ENCODE results near the gene ADD1. TPM values are rescaled to one million over a fixed set of nuclear protein-coding genes. Genes with fewer than 3 reads are reported as not detected.

The ADD1 gene
- total RNA-seq, 2 donors from 2014 or later: 216 to 239 TPM

DNA sequence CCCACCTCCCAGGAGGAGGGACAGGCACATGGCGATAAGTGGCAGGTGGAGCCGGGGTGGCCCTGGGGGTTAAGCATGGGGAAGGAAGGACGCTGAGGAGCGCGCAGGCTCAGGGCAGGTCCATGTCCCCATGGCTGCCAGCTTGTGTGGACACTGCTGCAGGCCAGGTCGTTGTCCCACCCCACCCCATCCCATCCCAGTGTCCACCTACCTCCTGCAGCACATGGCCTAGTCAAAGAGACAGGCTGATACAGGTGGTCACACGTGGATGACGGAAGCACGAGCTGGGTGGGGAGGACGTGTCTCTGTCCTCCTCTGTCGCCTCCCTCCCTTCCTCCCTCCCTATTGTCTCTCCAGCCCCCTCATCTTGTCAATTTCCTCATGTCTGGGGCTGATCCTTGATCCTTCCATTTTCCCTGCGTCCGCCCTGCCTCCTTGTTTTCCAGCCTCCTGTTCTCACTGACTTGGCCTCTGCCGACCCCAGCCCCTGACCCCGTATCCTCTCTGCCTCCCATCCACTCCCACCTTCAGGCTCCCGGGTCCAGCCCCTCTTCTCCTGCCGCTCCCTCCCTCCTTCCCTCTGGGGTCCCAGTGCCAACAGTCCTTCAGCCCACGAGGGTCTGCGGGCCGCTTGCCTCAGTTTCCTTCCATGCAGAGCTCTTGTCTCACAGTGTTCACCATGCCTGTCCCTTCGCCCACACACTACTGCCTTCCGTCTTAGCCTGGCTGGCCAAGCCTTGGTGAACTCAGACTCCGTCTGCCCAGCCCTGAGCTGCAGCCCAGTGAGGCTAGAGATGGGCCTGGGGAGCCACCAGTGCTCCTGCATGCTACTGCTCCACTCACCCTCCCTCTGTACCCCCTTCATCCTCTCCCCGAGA lies 15.5 kb upstream of the ADD1 start:
- DNase-seq (ENCODE audit: low spot score in 2 of 2) (peak in 1 of 2 donors; percentile 25), ATAC-seq (no peak)
- H3K27ac Mint-ChIP-seq: peak overlapping the region; percentile 37 to 83
- peaks cover 0 to 5% of the 10 kb centered on the region in 2 donors for H3K9me3 Mint-ChIP-seq
- peaks cover 18 to 25% of the 10 kb centered on the region in 2 donors for H3K36me3 Mint-ChIP-seq

DNA sequence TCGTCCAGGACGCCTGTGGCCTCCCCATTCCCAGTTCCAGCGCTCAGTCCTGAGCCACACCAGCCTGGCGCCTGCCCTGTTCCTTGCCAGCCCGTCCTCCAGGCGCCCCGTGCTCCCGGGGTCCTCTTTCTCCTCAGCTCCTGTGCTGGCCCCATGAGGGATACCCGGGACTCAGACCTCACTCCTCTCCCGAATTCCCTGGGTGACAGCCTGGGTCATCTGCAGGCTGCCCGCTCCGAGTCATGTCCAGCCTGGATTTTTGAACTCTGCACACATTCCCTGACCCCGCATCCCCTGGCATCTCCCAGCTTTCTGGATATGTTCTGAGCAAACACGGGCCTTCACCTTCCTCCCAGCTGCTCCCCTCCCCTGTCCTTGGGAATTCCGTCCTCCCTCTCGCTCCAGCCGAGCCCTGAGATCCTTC lies 14.9 kb upstream of the ADD1 start:
- H3K36me3 Mint-ChIP-seq: peaks cover 18 to 25% of the 10 kb centered on the region in 2 donors

DNA sequence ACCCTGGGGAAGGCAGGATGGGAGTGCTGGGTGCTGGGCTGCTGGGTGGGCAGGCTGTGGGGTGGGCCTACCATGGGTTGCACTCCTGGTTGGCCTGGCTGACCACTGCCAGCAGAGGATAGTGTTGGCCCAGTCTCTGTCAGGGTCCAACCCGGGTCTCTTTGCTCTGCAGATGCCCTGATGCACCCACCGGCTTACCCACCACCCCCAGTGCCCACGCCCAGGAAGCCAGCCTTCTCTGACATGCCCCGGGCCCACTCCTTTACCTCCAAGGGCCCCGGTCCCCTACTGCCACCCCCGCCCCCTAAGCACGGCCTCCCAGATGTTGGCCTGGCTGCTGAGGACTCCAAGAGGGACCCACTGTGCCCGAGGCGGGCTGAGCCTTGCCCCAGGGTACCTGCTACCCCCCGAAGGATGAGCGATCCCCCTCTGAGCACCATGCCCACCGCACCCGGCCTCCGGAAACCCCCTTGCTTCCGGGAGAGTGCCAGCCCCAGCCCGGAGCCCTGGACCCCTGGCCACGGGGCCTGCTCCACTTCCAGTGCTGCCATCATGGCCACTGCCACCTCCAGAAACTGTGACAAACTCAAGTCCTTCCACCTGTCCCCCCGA lies 14.2 kb upstream of the ADD1 start:
- ATAC-seq: no peak
- Mint-ChIP-seq H3K27ac (peak overlapping the region; percentile 37 to 70), H3K36me3 (peaks cover 18 to 22% of the 10 kb centered on the region in 2 donors), H3K9me3 (peaks cover 0 to 5% of the 10 kb centered on the region in 2 donors)
- peak in 1 of 2 donors; percentile 48 for DNase-seq (ENCODE audit: low spot score in 2 of 2)

More for the DNA sequence above, 14.9 kb upstream of the ADD1 start:
- peak overlapping the region; percentile 37 to 83 for H3K27ac Mint-ChIP-seq
- peaks cover 0 to 5% of the 10 kb centered on the region in 2 donors for H3K9me3 Mint-ChIP-seq
- ATAC-seq: no peak
- no peak for DNase-seq (ENCODE audit: low spot score in 2 of 2)

DNA sequence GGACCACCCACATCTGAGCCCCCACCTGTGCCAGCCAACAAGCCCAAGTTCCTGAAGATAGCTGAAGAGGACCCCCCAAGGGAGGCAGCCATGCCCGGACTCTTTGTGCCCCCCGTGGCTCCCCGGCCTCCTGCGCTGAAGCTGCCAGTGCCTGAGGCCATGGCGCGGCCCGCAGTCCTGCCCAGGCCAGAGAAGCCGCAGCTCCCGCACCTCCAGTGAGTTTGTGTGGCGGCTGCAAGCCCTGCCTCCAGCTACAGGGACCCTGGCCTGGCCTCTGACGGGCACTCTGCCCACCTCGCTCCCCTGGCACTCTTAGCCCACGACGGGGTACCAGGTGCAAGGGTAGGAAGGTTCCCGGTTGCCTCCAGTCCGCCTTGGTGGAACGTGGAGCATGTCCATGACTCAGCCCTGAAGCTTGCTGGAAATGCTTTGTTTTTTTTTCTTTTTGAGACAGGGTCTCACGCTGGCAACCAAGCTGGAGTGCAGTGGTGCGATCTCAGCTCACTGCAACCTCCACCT lies 13.7 kb upstream of the ADD1 start:
- peaks cover 18% of the 10 kb centered on the region in 2 donors for H3K36me3 Mint-ChIP-seq

DNA sequence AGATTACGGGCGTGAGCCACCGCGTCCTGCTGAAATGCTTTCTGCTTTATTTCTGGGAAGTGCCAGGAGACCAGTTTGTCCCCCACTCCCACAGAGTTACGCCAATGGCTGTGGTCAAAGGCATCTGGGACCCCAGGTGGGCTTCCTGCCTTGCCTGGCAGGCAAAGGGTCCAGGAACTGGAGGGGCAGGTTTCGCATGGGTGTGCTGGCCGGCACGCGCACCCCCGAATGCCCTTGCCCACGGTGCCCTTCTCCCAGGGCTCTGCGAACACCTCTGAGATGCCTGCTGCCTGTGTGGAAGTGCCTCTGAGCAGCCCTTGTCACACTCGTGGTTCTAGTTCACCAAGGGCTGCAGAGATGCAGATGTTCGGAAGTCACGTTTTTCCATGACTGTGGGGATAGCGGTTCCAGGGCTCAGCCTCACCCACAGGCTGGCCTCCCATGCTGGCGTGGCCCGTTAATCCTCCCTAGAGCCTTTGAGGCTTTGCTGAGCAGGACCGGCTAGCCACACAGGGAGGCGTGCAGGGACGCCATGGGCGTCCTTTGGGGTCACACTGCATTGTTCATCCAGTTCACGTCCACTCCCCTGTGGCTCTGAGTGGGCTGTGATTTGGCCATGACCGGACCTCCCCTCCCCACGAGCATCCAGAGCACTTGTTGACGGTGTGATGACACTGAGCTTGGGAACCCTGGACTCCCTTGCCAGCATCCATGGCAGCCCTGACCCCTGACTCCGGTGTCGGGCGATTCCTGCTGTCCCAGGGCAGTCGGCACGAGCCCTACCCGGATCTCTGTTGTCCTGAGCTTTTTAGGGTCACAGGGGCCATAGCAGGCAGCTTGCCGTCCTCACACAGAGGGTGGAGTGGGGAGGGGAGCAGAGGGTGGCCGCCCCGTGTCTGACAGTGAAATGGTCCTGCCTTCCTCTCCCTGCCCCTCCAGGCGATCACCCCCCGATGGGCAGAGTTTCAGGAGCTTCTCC lies 12.7 kb upstream of the ADD1 start:
- Mint-ChIP-seq H3K36me3 (peaks cover 9 to 10% of the 10 kb centered on the region in 2 donors), H3K9me3 (peaks cover 0 to 5% of the 10 kb centered on the region in 2 donors), H3K27ac (no peak overlapping the region)
- ATAC-seq (no peak), DNase-seq (ENCODE audit: low spot score in 2 of 2) (peak in 1 of 2 donors; percentile 52)

More for the DNA sequence above, 13.7 kb upstream of the ADD1 start:
- DNase-seq (ENCODE audit: low spot score in 2 of 2) (peak in 1 of 2 donors; percentile 42), ATAC-seq (no peak)
- Mint-ChIP-seq H3K27ac (peak overlapping the region in 1 of 2 donors; percentile 70), H3K9me3 (peaks cover 0 to 5% of the 10 kb centered on the region in 2 donors)

DNA sequence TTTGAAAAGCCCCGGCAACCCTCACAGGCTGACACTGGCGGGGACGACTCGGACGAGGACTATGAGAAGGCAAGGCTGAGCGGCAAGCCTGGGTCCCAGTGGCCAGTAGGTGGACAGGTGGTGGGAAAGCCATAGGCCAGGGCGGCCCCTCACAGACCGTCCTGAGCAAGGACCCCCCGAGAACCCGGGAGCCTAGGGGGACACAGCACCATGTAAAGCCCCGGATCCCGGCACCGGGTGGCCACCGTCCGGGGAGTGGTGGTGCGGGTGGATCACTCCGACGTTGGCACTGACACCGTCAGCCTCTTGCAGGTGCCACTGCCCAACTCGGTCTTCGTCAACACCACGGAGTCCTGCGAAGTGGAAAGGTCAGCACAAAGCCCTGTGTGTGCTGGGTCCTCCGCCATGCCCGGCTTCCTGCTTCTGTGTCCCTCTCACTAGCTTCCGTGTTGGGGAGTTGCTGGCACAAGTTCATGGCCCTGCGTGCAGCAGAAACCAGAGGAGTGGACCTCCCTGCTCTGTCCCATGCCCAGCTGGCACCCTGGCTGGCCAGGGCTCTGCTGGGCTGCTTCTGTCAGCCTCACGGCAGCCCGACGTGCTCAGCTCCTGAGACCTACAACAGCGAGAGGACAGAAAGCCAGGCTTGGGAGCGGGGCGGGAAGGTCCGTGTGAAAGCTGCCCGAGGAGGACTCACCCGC lies 11.9 kb upstream of the ADD1 start:
- peak overlapping the region in 1 of 2 donors; percentile 27 for H3K27ac Mint-ChIP-seq
- peaks cover 0 to under 1% of the 10 kb centered on the region in 2 donors for H3K9me3 Mint-ChIP-seq
- H3K36me3 Mint-ChIP-seq: peaks cover under 1 to 3% of the 10 kb centered on the region in 2 donors
- ATAC-seq (no peak), DNase-seq (ENCODE audit: low spot score in 2 of 2) (peak in 1 of 2 donors; percentile 52)

DNA sequence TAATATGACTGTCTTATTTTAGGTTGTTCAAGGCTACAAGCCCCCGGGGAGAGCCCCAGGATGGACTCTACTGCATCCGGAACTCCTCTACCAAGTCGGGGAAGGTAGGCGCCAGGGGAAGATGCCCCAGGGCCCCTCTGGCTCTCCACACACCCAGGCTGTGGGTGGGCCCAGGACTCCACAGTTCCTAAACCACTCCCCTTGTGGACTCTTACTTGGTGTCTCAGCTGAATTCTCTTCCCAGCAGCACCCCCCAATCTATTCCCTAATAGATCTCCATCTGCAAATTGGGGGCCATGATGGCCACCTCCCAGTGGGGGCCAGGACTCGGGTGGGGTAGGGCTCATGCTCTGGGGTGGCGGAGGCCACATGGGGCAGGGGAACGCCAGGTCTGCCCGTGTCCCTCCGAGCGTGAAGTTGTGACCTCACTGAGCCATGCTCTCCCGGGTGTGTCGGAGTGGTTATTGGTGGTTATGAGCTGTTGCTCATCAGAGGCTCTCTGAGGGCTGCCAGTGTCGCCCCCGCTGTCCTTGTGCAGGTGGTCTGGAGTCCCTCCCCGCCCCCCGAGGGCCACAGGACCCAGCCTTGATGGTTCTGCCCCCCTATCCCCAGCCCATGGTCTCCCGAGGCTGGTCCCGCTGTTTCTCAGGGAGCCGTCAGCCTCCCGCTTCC lies 11.2 kb upstream of the ADD1 start:
- DNase-seq (ENCODE audit: low spot score in 2 of 2): peak in 1 of 2 donors; percentile 43
- Mint-ChIP-seq H3K9me3 (no peaks in the 10 kb centered on the region), H3K27ac (peak overlapping the region; percentile 27 to 41), H3K36me3 (no peaks in the 10 kb centered on the region)
- no peak for ATAC-seq

DNA sequence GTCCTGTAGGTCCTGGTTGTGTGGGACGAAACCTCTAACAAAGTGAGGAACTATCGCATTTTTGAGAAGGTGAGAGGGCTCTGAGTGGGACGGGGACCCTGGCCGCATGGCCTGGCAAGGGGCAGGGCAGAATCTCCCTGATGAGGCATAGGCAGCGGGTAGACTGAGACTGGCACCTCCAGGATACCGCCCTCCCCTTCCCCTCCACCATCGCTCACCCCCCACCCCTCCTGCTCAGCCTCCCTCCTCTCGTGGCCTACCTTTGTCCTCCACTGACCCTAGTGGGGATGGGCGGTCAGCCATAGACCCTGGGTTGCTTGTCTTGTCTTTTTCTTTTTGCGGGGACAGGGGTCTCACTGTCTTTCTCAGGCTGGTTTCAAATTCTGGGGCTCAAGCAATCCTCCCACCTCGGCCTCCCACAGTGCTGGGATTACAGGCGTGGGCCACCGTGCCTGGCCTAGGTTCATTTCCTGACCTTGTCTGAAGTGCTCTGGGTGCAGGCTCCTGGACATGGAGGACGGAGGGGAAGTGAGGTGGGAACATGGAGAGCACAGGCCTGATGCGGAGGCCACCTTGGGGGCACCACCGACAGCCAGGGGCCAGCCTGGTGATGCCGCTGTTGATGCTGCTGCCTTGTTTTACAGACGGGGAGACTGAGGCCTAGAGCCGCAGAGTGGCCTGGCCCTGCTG lies 10.5 kb upstream of the ADD1 start:
- Mint-ChIP-seq H3K9me3 (no peaks in the 10 kb centered on the region), H3K27ac (peak overlapping the region; percentile 25 to 41), H3K36me3 (no peaks in the 10 kb centered on the region)
- no peak for ATAC-seq
- DNase-seq (ENCODE audit: low spot score in 2 of 2): peak in 1 of 2 donors; percentile 34

DNA sequence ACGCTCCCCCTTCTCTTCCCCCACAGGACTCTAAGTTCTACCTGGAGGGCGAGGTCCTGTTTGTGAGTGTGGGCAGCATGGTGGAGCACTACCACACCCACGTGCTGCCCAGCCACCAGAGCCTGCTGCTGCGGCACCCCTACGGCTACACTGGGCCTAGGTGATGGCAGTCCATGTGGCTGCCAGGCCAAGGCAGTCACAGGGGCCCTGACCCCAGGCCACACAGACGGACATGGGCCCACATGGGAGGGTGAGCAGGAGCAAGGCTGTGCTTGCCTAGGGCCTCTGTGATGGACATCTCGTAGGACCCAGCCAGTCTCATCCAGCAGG lies 10.0 kb upstream of the ADD1 start:
- Mint-ChIP-seq H3K9me3 (no peaks in the 10 kb centered on the region), H3K36me3 (peaks cover 0 to 1% of the 10 kb centered on the region in 2 donors), H3K27ac (peak overlapping the region in 1 of 2 donors; percentile 25)
- DNase-seq (ENCODE audit: low spot score in 2 of 2) (peak in 1 of 2 donors; percentile 51), ATAC-seq (no peak)

DNA sequence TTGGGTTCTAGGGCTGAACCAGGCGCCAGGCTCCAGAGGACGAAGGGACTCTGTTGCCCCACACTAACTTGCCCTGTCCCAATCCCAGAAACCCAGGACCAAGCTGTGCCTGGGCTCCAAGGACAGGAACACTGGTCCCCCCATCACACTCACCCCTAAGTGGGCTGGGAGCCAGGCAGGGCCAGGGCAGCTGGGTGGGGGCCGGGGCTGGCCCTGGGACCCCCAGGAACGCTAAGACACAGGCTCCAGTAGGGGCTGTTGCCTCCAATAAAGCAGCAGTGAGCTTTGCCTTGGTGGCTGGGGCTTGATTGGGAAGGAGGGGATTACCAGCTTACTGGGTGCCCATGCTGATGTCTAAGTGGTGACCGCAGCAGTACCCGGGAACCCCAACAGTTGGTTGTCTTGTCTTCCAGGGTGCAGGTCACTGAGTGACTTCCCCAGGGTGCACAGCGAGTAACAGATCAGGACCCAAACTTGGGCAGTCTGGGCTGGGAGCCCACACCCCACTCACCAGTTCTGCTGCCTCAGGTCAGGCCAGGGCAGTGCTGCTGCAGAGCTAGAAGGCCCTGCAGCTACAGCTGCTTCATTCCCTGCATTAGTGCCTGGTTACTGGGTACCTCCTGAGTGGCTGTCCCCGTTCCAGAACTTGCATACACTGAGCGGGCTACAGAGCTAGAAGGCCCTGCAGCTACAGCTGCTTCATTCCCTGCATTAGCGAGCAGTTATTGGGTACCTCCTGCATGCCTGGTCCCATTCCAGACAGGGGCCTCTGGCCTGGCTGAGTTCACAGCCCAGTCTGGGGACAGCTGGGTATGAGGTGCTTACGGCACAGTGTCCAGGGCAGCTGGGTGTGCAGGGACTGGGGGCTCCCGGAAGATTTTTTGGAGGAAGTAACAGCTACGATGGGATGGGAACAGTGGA lies 9.4 kb upstream of the ADD1 start:
- Mint-ChIP-seq H3K9me3 (no peaks in the 10 kb centered on the region), H3K36me3 (peaks cover 0 to 8% of the 10 kb centered on the region in 2 donors), H3K27ac (peak overlapping the region in 1 of 2 donors; percentile 14)
- DNase-seq (ENCODE audit: low spot score in 2 of 2): peak in 1 of 2 donors; percentile 40
- ATAC-seq: no peak

DNA sequence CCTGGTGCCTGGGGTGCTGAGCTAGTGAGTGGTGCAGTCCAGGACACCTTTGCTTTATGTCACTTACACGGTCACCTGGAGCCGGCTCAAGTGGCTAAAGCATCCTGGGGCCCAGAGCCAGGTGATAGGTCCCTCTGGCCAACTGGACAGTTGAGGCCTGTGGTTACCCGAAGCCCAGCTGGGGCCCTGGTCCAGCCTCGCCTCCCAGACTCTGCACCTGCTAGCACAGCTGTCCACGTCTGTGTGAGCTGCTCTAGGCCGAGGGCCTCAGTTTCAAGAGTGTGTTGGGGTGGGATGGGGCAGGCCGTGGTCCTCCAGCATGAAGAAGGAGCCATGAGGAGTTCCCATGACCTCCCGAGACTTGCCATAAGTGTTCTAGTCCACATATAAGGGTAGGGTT lies 7.7 kb upstream of the ADD1 start:
- ATAC-seq (no peak), DNase-seq (ENCODE audit: low spot score in 2 of 2) (no peak)
- H3K9me3 Mint-ChIP-seq: peaks cover 3 to 7% of the 10 kb centered on the region in 2 donors
- peak overlapping the region in 1 of 2 donors; percentile 94 for H3K27ac Mint-ChIP-seq
- peaks cover 0 to 17% of the 10 kb centered on the region in 2 donors for H3K36me3 Mint-ChIP-seq

DNA sequence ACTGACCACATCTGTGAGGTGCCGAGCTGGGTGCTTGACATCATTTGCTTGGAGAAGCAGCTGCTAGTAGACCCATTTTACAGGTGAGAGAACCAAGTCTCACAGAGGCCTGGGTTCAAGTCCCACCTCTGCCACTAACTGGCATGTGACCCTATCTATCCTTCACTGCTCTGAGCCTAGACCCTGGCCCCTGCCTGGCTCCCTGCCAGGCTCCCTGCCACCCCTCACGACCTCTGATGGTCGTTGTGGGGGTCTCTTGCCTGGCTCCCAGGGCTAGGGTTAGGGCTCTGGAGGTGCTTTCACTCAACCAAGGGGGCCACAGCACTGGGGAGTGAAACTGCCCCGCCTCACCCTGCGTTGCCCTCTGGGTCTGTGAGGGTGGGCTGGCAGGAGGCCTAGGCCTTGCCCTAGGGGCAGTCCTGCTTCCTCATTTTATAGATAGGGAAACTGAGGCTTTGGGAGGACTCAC lies 7.2 kb upstream of the ADD1 start:
- Mint-ChIP-seq H3K27ac (peak overlapping the region in 1 of 2 donors; percentile 94), H3K9me3 (peaks cover 3 to 9% of the 10 kb centered on the region in 2 donors), H3K36me3 (peaks cover 0 to 20% of the 10 kb centered on the region in 2 donors)
- no peak for ATAC-seq
- DNase-seq (ENCODE audit: low spot score in 2 of 2): no peak

DNA sequence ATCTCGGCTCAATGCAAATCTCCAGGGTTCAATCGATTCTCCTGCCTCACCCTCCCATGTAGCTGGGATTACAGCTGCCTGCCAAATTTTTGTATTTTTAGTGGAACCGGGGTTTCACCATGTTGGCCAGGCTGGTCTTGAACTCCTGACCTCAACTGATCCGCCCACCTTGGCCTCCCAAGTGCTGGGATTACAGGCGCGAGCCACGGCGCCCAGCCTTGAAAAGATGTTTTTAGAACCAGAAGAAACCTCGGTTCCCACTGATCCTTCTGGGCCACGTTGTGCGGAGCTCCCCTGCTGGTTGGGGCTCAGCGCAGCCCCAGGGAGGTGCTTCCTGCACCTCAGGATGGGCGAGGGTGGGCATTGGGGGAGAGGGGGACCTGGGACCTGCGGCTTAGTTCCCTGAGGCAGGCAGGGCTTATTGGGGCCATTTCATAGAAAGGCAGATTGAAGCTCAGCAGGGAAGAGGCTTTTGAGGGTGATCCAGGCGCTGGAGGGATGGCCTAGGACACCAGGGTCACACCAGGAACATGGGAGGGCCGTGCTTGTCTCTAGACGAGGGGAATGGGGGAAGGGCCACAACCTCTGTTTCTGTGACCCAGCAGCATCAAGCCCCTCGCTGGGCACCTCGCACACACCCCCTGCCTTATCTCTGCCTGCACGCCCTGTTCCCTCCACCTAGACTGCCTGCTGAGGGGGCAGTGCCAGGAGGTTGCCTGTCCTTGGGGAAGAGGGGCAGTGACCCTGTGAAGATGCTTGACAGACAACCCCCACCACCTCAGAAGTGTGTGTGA lies 6.3 kb upstream of the ADD1 start:
- peaks cover 0 to 20% of the 10 kb centered on the region in 2 donors for H3K36me3 Mint-ChIP-seq
- no peak for ATAC-seq
- peak overlapping the region; percentile 87 to 94 for H3K27ac Mint-ChIP-seq
- H3K9me3 Mint-ChIP-seq: peaks cover 7 to 9% of the 10 kb centered on the region in 2 donors
- no peak for DNase-seq (ENCODE audit: low spot score in 2 of 2)
